A549 (cell line): ENCODE results near the gene IMPDH2.

Experiments
- CTCF ChIP-seq: fragments of >200 bp; sonication (Bioruptor Twin); formaldehyde crosslinking; IDR thresholded peaks from 3 replicates; pipeline ENCODE4 v1.5.1; 2016
- EHMT2 ChIP-seq: fragments of 200-600 bp; sonication (generic); IDR thresholded peaks from 2 replicates; pipeline ENCODE4 v1.6.1; 2016; ENCODE audit warnings: antibody characterized with exemption, low read depth, mild to moderate bottlenecking, moderate library complexity
- JUNB ChIP-seq: fragments of >200 bp; sonication (Bioruptor Twin); formaldehyde crosslinking; IDR thresholded peaks from 2 replicates; pipeline ENCODE4 v1.6.1; 2016
- MAX ChIP-seq: IDR thresholded peaks from 2 replicates; pipeline ENCODE4 v1.6.1; 2012
- POLR2A ChIP-seq: IDR thresholded peaks from 2 replicates; pipeline ENCODE4 v1.6.1; 2012; ENCODE audit warnings: mild to moderate bottlenecking, low read length
- POLR2AphosphoS2 ChIP-seq: conservative IDR thresholded peaks from 2 replicates; pipeline ENCODE4 v1.6.1; 2012; ENCODE audit warnings: low read length, improper control_type of control experiment, inconsistent platforms
- RAD21 ChIP-seq, 2 experiments: fragments of >200 bp in 1 of 2; sonication (Bioruptor Twin) in 1 of 2; formaldehyde crosslinking in 1 of 2; IDR thresholded peaks in 1 of 2; conservative IDR thresholded peaks in 1 of 2; 2 replicates in 1 of 2; 3 replicates in 1 of 2; pipeline ENCODE4 v1.6.1; 2012 to 2018; ENCODE audit warnings: inconsistent platforms in 1 of 2
- REST ChIP-seq: fragments of 200-600 bp; sonication (generic); IDR thresholded peaks from 2 replicates; pipeline ENCODE4 v1.6.1; 2016; ENCODE audit warnings: antibody characterized with exemption, mild to moderate bottlenecking, moderate library complexity
- RNF2 ChIP-seq: fragments of 200-600 bp; sonication (generic); IDR thresholded peaks from 2 replicates; pipeline ENCODE4 v1.6.1; 2016; ENCODE audit warnings: low read depth, mild to moderate bottlenecking, antibody characterized with exemption, moderate library complexity, borderline replicate concordance
- USF2 ChIP-seq: fragments of 450-650 bp; IDR thresholded peaks from 2 replicates; pipeline ENCODE4 v1.6.1; 2014; ENCODE audit warnings: antibody characterized with exemption
- ZC3H11A ChIP-seq: fragments of 450-650 bp; IDR thresholded peaks from 2 replicates; pipeline ENCODE4 v1.6.1; 2014; ENCODE audit warnings: antibody characterized with exemption, mild to moderate bottlenecking

- TF ChIP-seq CTCF (no peak), RAD21 (conservative IDR thresholded peaks at IDR 0.05 in 1 of 2, IDR thresholded peaks at IDR 0.05 in 1 of 2) (no peak), POLR2A (no peak), ZC3H11A (no peak), RNF2 (no peak), MAX (no peak), EHMT2 (no peak), POLR2AphosphoS2 (no peak), REST (no peak), JUNB (no peak), USF2 (no peak)
Measured at GRCh38 chr3:48979451-48979850, 49.7 kb downstream of the IMPDH2 start.
